Measurements from ENCODE around the gene ARHGAP26.

The ARHGAP26 gene

GRCh38 chr5:143218517-143219170 is 448.5 kb downstream of the ARHGAP26 start:
- no peak for DNase-seq

- DNase-seq, result no peak
Measured at GRCh38 chr5:143219696-143220095, 449.5 kb downstream of the ARHGAP26 start.

GRCh38 chr5:143220748-143221251 is 450.6 kb downstream of the ARHGAP26 start:
- no peak for DNase-seq

GRCh38 chr5:143222287-143223231 is 452.4 kb downstream of the ARHGAP26 start:
- peak; percentile 81 for DNase-seq

- no peak for DNase-seq
Measured at GRCh38 chr5:143224672-143225071, 454.5 kb downstream of the ARHGAP26 start.

- no peak for DNase-seq
Measured at GRCh38 chr5:143225511-143225910, 455.3 kb downstream of the ARHGAP26 start.

GRCh38 chr5:143226361-143226760 is 456.2 kb downstream of the ARHGAP26 start:
- no peak for DNase-seq

- DNase-seq, result no peak
Measured at GRCh38 chr5:143226872-143227271, 456.7 kb downstream of the ARHGAP26 start.

- DNase-seq, result no peak
Measured at GRCh38 chr5:143227301-143227700, 457.1 kb downstream of the ARHGAP26 start.

- DNase-seq, result no peak
Measured at GRCh38 chr5:143228597-143229293, 458.6 kb downstream of the ARHGAP26 start.

GRCh38 chr5:143229426-143229895 is 459.3 kb downstream of the ARHGAP26 start:
- peak; percentile 16 for DNase-seq

GRCh38 chr5:143229896-143230675 is 459.9 kb downstream of the ARHGAP26 start:
- peak; percentile 56 for DNase-seq

GRCh38 chr5:143230676-143230996 is 460.5 kb downstream of the ARHGAP26 start:
- no peak for DNase-seq

- no peak for DNase-seq
Measured at GRCh38 chr5:143231416-143231815, 461.2 kb downstream of the ARHGAP26 start.

- no peak for DNase-seq
Measured at GRCh38 chr5:143231973-143232812, 462.0 kb downstream of the ARHGAP26 start.

GRCh38 chr5:143233031-143233430 is 462.9 kb downstream of the ARHGAP26 start:
- no peak for DNase-seq

- no peak for DNase-seq
Measured at GRCh38 chr5:143234162-143234842, 464.1 kb downstream of the ARHGAP26 start.

GRCh38 chr5:143235423-143235822 is 465.2 kb downstream of the ARHGAP26 start:
- no peak for DNase-seq

- DNase-seq, result no peak
Measured at GRCh38 chr5:143236682-143237081, 466.5 kb downstream of the ARHGAP26 start.

GRCh38 chr5:143237664-143238063 is 467.5 kb downstream of the ARHGAP26 start:
- no peak for DNase-seq

GRCh38 chr5:143238620-143239019 is 468.4 kb downstream of the ARHGAP26 start:
- DNase-seq, result no peak

Data from CD4-positive, alpha-beta T cell treated with Interleukin-21 for 1 hour (primary cell).